Measurements from ENCODE around the gene FCMR.

The FCMR gene

GRCh38 chr1:206875752-206876377, 45.9 kb downstream of the FCMR start:
- no peak for TF ChIP-seq EZH2 (optimal IDR thresholded peaks at IDR 0.05; ENCODE audit: low read depth, low read length)
- TF ChIP-seq EZH2phosphoT487 (IDR thresholded peaks at IDR 0.05; ENCODE audit: low read length): no peak
- no peak for TF ChIP-seq CTCF (IDR thresholded peaks at IDR 0.05; ENCODE audit: low read length)
- Histone ChIP-seq H3K9ac (ENCODE audit: low read length) (no peak overlapping the region), H3K36me3 (replicated peaks; ENCODE audit: insufficient read depth, low read length) (no peaks in the 10 kb centered on the region), H3K27me3 (replicated peaks; ENCODE audit: insufficient read depth, low read length) (no peaks in the 10 kb centered on the region), H3F3A (ENCODE audit: insufficient read depth, low read length) (no peaks in the 10 kb centered on the region), H3K27ac (ENCODE audit: low read length) (no peak overlapping the region), H3K79me2 (ENCODE audit: low read length) (no peaks in the 10 kb centered on the region), H3K4me3 (ENCODE audit: low read length) (no peak overlapping the region), H2AFZ (ENCODE audit: low read length) (no peak overlapping the region), H3K9me2 (replicated peaks; ENCODE audit: insufficient read depth, low read length) (no peaks in the 10 kb centered on the region), H3K9me3 (replicated peaks; ENCODE audit: insufficient read depth, low read length) (no peaks in the 10 kb centered on the region), H3K4me2 (ENCODE audit: low read depth, low read length) (no peak overlapping the region), H4K20me1 (ENCODE audit: insufficient read depth, low read length) (no peaks in the 10 kb centered on the region), H3K4me1 (ENCODE audit: low read length) (peaks cover 8% of the 10 kb centered on the region)
- DNase-seq: no peak

- Histone ChIP-seq H3K27ac (ENCODE audit: low read length) (no peak overlapping the region), H3K36me3 (replicated peaks; ENCODE audit: insufficient read depth, low read length) (no peaks in the 10 kb centered on the region), H3K79me2 (ENCODE audit: low read length) (no peaks in the 10 kb centered on the region), H3K27me3 (replicated peaks; ENCODE audit: insufficient read depth, low read length) (no peaks in the 10 kb centered on the region), H3K4me3 (ENCODE audit: low read length) (no peak overlapping the region), H3K9me2 (replicated peaks; ENCODE audit: insufficient read depth, low read length) (no peaks in the 10 kb centered on the region), H3K4me2 (ENCODE audit: low read depth, low read length) (no peak overlapping the region), H3K9me3 (replicated peaks; ENCODE audit: insufficient read depth, low read length) (no peaks in the 10 kb centered on the region), H3K9ac (ENCODE audit: low read length) (no peak overlapping the region), H4K20me1 (ENCODE audit: insufficient read depth, low read length) (no peaks in the 10 kb centered on the region), H3F3A (ENCODE audit: insufficient read depth, low read length) (no peaks in the 10 kb centered on the region), H3K4me1 (ENCODE audit: low read length) (peaks cover 8% of the 10 kb centered on the region), H2AFZ (ENCODE audit: low read length) (no peak overlapping the region)
- no peak for DNase-seq
- no peak for TF ChIP-seq CTCF (IDR thresholded peaks at IDR 0.05; ENCODE audit: low read length)
- no peak for TF ChIP-seq EZH2 (optimal IDR thresholded peaks at IDR 0.05; ENCODE audit: low read depth, low read length)
- TF ChIP-seq EZH2phosphoT487 (IDR thresholded peaks at IDR 0.05; ENCODE audit: low read length): no peak
Measured at GRCh38 chr1:206873603-206874188, 48.0 kb downstream of the FCMR start.

GRCh38 chr1:206872139-206872538, 49.6 kb downstream of the FCMR start:
- DNase-seq: peak; percentile 31
- Histone ChIP-seq H2AFZ (ENCODE audit: low read length) (no peak overlapping the region), H3F3A (ENCODE audit: insufficient read depth, low read length) (no peaks in the 10 kb centered on the region), H3K27me3 (replicated peaks; ENCODE audit: insufficient read depth, low read length) (no peaks in the 10 kb centered on the region), H3K9me3 (replicated peaks; ENCODE audit: insufficient read depth, low read length) (no peaks in the 10 kb centered on the region), H3K9ac (ENCODE audit: low read length) (no peak overlapping the region), H4K20me1 (ENCODE audit: insufficient read depth, low read length) (no peaks in the 10 kb centered on the region), H3K4me1 (ENCODE audit: low read length) (peaks cover 8% of the 10 kb centered on the region), H3K9me2 (replicated peaks; ENCODE audit: insufficient read depth, low read length) (no peaks in the 10 kb centered on the region), H3K36me3 (replicated peaks; ENCODE audit: insufficient read depth, low read length) (no peaks in the 10 kb centered on the region), H3K79me2 (ENCODE audit: low read length) (no peaks in the 10 kb centered on the region), H3K4me3 (ENCODE audit: low read length) (no peak overlapping the region), H3K27ac (ENCODE audit: low read length) (no peak overlapping the region), H3K4me2 (ENCODE audit: low read depth, low read length) (no peak overlapping the region)
- no peak for TF ChIP-seq CTCF (IDR thresholded peaks at IDR 0.05; ENCODE audit: low read length)
- no peak for TF ChIP-seq EZH2phosphoT487 (IDR thresholded peaks at IDR 0.05; ENCODE audit: low read length)
- TF ChIP-seq EZH2 (optimal IDR thresholded peaks at IDR 0.05; ENCODE audit: low read depth, low read length): no peak
